Heart left ventricle (tissue), 13 donors: ENCODE measurements around the gene TMC7.

Experiments
- CTCF ChIP-seq, 12 donors: fragments of 200-600 bp; sonication (generic) in 4 of 12; IDR thresholded peaks; one replicate each; pipeline versions ENCODE4 v1.5.0 to v1.8.0; 2018 to 2022; ENCODE audit warnings: antibody characterized with exemption in 12 of 12, mild to moderate bottlenecking in 5 of 12
- POLR2A ChIP-seq, 2 donors: fragments of 450-650 bp; IDR thresholded peaks; one replicate each; pipeline ENCODE4 v1.6.1; 2017; ENCODE audit warnings: antibody characterized with exemption in 2 of 2, mild to moderate bottlenecking in 2 of 2, moderate library complexity in 2 of 2
- donor health status: ischemic (EF 13 %, LVEDD 7.1; RV severe dilation, severe dysfunction).
- donor health status: DM: no; HTN: yes; CAD: no.
- donor health status: DM: no; HTN: no; CAD: no.
- donor health status: ischemic (EF 25% LVEDD 6.9; RV normal size, moderate dysfunction).
- donor health status: ischemic (EF 25% LVEDD 5.7; RV mildly dilated, moderate dysfunction).
- donor health status: ischemic (EF 35%, LVEDD 5.7; RV mildly dilated, moderate dysfunction).
- donor health status: nonischemic (EF 11% LVEDD 7.7; RV severe dilation, severe dysfunction).
- donor health status: DM: yes; HTN: yes; CAD: no.
- donor health status: PGD.
- donor health status: ischemic (EF 29% LVEDD 5.4; RV normal size, mild dysfunction).
- donor health status: nonischemic (EF 23%, LVEDD 6.1; RV moderate dilation, normal function).

GRCh38 chr16:19062706-19063105 lies 79.0 kb downstream of the TMC7 start:
- TF ChIP-seq CTCF (IDR thresholded peaks at IDR 0.05): no peak
- no peak for TF ChIP-seq POLR2A (IDR thresholded peaks at IDR 0.05)
